Choroid plexus epithelial cell (primary cell): ENCODE measurements around the gene PBX1.

Source experiments
- DNase-seq: peaks from one replicate; pipeline ENCODE4 v3.0.0-alpha.2; 2010; ENCODE audit warnings: low read depth
- H3K4me3 ChIP-seq: 2 replicates; pipeline ENCODE4 v1.5.1; 2011; ENCODE audit warnings: low read depth, mild to moderate bottlenecking, control low read depth, low read length, moderate library complexity
- TF ChIP-seq, protein P1 (sequence below): conservative IDR thresholded peaks from 2 replicates; pipeline ENCODE4 v1.5.1; 2011; ENCODE audit warnings: low read depth, mild to moderate bottlenecking, control low read depth, inconsistent platforms, low read length, moderate library complexity

Gene PBX1

GRCh38 chr1:164707868-164708331, 148.9 kb downstream of the PBX1 start:
- TF ChIP-seq, protein P1, sequence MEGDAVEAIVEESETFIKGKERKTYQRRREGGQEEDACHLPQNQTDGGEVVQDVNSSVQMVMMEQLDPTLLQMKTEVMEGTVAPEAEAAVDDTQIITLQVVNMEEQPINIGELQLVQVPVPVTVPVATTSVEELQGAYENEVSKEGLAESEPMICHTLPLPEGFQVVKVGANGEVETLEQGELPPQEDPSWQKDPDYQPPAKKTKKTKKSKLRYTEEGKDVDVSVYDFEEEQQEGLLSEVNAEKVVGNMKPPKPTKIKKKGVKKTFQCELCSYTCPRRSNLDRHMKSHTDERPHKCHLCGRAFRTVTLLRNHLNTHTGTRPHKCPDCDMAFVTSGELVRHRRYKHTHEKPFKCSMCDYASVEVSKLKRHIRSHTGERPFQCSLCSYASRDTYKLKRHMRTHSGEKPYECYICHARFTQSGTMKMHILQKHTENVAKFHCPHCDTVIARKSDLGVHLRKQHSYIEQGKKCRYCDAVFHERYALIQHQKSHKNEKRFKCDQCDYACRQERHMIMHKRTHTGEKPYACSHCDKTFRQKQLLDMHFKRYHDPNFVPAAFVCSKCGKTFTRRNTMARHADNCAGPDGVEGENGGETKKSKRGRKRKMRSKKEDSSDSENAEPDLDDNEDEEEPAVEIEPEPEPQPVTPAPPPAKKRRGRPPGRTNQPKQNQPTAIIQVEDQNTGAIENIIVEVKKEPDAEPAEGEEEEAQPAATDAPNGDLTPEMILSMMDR = no peak
- H3K4me3 ChIP-seq = no peak overlapping the region
- peak; percentile 63 for DNase-seq

DNA sequence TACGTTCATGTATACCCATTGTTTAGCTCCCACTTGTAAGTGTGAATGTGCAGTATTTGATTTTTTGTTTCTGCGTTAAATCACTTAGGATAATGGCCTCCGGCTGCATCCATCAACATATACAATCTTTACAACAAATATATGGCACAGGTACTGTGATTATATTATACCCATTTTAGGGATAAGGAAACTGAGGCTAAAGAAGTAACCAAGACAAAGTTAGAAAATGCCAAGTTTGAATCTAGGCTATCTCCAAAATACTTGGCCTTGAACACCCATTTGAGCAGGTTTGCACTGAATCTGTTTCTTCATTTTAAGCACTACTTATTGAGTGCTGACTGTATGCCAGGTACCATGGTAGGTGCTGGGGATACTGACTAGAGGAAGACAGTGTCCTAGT, 149.6 kb downstream of the PBX1 start:
- H3K4me3 ChIP-seq = no peak overlapping the region
- no peak for DNase-seq
- TF ChIP-seq, protein P1 = no peak

DNA sequence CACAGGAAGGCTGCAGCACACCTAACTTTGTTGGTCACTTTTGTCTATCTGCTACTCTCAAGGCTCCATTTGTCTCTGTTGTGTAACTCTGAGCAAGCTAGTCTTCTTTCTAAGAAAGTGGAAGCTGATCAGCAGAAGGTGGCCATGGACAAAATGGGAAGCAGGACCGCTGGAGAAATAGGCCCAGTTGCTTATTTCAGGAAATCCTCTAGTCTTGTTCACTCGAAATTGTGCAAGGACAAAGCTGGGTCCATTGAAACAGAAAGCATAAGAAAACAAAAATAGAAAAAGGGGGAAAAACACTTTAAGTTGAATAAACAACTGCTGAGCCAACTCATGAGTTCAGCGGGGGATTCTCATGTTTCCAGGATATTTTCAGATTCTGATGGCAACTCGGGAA, 150.1 kb downstream of the PBX1 start:
- no peak for DNase-seq
- TF ChIP-seq, protein P1 = no peak
- no peak overlapping the region for H3K4me3 ChIP-seq

DNA sequence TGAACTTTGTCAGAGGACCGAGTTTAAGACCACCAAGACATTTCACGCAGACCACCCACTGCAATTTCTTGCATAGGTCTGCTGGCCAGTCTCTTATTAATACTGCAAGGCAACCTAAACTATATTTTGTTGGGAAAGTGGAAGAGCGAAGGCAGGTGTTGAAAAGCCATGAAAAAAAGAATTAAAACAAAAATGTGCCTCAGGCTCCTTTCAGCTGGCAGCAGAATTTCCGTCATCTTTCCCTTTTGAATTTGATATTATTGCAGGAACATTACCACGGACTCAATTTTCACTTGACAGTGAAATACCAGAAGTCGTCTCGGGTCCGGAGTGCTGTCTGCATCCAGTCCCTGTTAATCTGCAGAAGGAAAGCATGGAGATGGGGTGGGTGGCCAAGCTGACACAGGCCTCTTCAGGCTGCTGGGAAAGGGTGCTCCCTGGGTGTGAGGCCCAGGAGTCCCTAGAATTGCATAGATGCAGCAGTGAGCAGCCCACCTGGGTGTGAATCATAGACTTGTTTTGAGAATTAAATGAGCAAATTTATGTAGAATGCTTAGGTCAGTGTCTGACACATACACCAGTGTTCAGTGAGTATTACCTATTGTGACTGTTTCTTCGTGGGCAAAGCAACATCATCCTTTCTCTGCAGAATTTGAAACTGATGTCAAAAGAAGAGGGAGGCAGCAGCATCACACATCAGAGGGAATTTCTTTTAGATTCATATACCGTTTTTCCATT, 150.7 kb downstream of the PBX1 start:
- TF ChIP-seq, protein P1 = no peak
- DNase-seq = no peak
- H3K4me3 ChIP-seq = no peak overlapping the region

DNA sequence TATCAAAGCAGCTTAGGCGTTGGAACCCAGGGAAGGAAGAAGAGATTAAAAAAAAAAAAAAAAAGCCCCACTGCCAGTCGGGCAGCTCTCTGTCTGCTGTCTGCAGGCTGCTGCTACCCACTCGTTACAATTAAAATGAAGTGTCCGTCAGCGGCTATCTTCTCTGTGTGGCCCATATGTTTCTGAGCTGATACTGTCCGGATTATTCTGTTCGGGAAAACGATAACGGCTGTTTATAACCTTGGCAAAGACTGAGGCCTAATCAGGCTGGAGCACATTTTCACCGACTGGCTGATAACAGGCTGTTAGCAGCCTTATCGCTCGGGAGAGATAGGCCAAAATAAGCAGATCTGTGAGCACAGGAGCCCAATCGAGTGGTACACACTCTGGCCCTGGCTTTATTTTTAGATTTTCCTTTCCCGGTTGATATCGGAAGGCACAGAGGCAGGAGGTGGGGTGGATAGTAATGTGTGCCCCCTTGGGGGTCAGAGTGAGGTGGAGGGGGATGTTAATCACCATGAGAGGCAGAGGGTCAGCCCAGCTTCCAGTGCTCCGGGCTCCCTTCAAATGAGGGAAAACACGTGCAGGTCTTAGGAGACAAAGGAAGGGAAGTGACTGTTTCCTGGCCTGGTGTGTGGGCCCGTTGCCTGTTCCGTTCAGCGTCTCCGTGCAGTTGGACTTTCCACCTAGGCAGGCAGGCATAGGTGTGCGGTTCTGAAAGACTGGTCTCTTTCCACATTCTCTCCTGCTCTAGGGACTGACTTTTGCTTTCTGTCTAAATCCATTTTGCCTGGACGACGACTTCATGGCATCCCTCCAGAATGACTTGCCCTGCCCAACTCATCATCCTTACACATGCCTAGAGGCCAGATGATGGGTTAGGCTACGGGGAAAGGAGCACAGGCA, 153.4 kb downstream of the PBX1 start:
- no peak overlapping the region for H3K4me3 ChIP-seq
- no peak for DNase-seq
- TF ChIP-seq, protein P1 = no peak

GRCh38 chr1:164713456-164714207, 154.6 kb downstream of the PBX1 start:
- no peak overlapping the region for H3K4me3 ChIP-seq
- TF ChIP-seq, protein P1 = no peak
- DNase-seq = no peak
